ENCODE measurements around the gene MOB2. TPM values are rescaled to one million over a fixed set of nuclear protein-coding genes. Genes with fewer than 3 reads are reported as not detected.

MOB2 gene
- total and polyA plus RNA-seq, 4 donors = 8.3 to 18.5 (median 14.8) TPM

GRCh38 chr11:1484695-1485503, 1.7 kb downstream of the MOB2 start:
- Histone ChIP-seq H3K4me1 (ENCODE audit: control insufficient read depth in 4 of 4, insufficient read depth in 4 of 4, low read length in 3 of 4) (peaks cover 0 to 14% (median 4%) of the 10 kb centered on the region in 4 donors), H3K27ac (ENCODE audit: low read depth in 1 of 2, low read length in 2 of 2) (no peak overlapping the region), H3K36me3 (ENCODE audit: control insufficient read depth in 4 of 4, insufficient read depth in 3 of 4, low read depth in 1 of 4, low read length in 3 of 4) (peaks cover 0 to 7% (median 3%) of the 10 kb centered on the region in 4 donors), H3K4me3 (ENCODE audit: low read depth in 1 of 3, low read length in 3 of 3) (no peak overlapping the region), H3K9ac (ENCODE audit: low read depth in 1 of 2, low read length in 2 of 2) (no peak overlapping the region), H3K27me3 (ENCODE audit: control insufficient read depth in 4 of 4, insufficient read depth in 4 of 4, low read length in 3 of 4) (no peaks in the 10 kb centered on the region), H3K9me3 (ENCODE audit: control insufficient read depth in 4 of 4, low read length in 3 of 4) (no peaks in the 10 kb centered on the region)
- no peak for DNase-seq (ENCODE audit: low spot score)
- no peak for TF ChIP-seq MAX (IDR thresholded peaks at IDR 0.05)
- no peak for TF ChIP-seq REST (IDR thresholded peaks at IDR 0.05)
- no peak for TF ChIP-seq JUND (IDR thresholded peaks at IDR 0.05)
- TF ChIP-seq SP1 (IDR thresholded peaks at IDR 0.05) = no peak
- no peak for TF ChIP-seq RXRA (IDR thresholded peaks at IDR 0.05)
- TF ChIP-seq CTCF (IDR thresholded peaks at IDR 0.05; ENCODE audit: low read depth, low read length, missing input control) = no peak
- TF ChIP-seq FOXA1 (IDR thresholded peaks at IDR 0.05) = no peak
- no peak for TF ChIP-seq GABPA (IDR thresholded peaks at IDR 0.05 in 1 of 2, conservative IDR thresholded peaks at IDR 0.05 in 1 of 2)
- TF ChIP-seq NR2F2 (IDR thresholded peaks at IDR 0.05) = no peak
- TF ChIP-seq HNF4A (conservative IDR thresholded peaks at IDR 0.05) = no peak
- TF ChIP-seq EGR1 (IDR thresholded peaks at IDR 0.05; ENCODE audit: low read depth in 2 of 2) = no peak
- TF ChIP-seq RAD21 (IDR thresholded peaks at IDR 0.05) = no peak
- no peak for TF ChIP-seq HNF4G (IDR thresholded peaks at IDR 0.05)
- no peak for TF ChIP-seq YY1 (IDR thresholded peaks at IDR 0.05)
- no peak for TF ChIP-seq FOXA2 (IDR thresholded peaks at IDR 0.05)
- no peak for TF ChIP-seq ATF3 (IDR thresholded peaks at IDR 0.05)
- no peak for TF ChIP-seq ZBTB33 (IDR thresholded peaks at IDR 0.05)
- WGBS = 84% methylated on average over 20 of the region's 20 CpGs

Measured in liver (tissue), 9 donors.